ENCODE results near the gene MIOS. TPM values are rescaled to one million over a fixed set of nuclear protein-coding genes. Genes with fewer than 3 reads are reported as not detected.

MIOS gene
- total RNA-seq, 2 experiments from 2014 or later = 41.7 to 45.7 TPM

GRCh38 chr7:7535691-7536090 is 31.0 kb upstream of the MIOS start, which contains the start of gene COL28A1:
COL28A1 (minus strand) TSS chr7:7535873; CDS start chr7:7532875, 2,998 bp downstream.
- no peaks in the 10 kb centered on the region for H3K36me3 Mint-ChIP-seq (ENCODE audit: low read depth)
- ChIA-PET CTCF (interaction anchor here (1.0 kb wide), 1 partner anchor 26 kb away, joined by 3 read pairs; no protein-coding TSS in a partner anchor), POLR2A (no interaction called here)
- no peak within 1 kb of the TSS for H3K27ac Mint-ChIP-seq
- ATAC-seq (no peak), DNase-seq (no peak)
- no peaks in the 10 kb centered on the region for H3K4me1 Mint-ChIP-seq
- no peak within 1 kb of the TSS for H3K4me3 Mint-ChIP-seq
- intact Hi-C loops (cut with DNase I, micrococcal nuclease) = no loop called here
- H3K9me3 Mint-ChIP-seq (ENCODE audit: low read depth) = no peaks in the 10 kb centered on the region
- H3K27me3 Mint-ChIP-seq = peaks cover 1% of the 10 kb centered on the region

GRCh38 chr7:7536396-7537019 is 30.2 kb upstream of the MIOS start:
- intact Hi-C loops (cut with DNase I, micrococcal nuclease) = no loop called here
- no peaks in the 10 kb centered on the region for H3K4me1 Mint-ChIP-seq
- ChIA-PET POLR2A (no interaction called here), CTCF (interaction anchor here (1.0 to 1.5 kb wide), 2 partner anchors 25 to 431 kb away, joined by 3 read pairs; no protein-coding TSS in a partner anchor)
- ATAC-seq (no peak), DNase-seq (no peak)
- no peaks in the 10 kb centered on the region for H3K36me3 Mint-ChIP-seq (ENCODE audit: low read depth)
- no peak overlapping the region for H3K4me3 Mint-ChIP-seq
- H3K27ac Mint-ChIP-seq = no peak overlapping the region
- H3K27me3 Mint-ChIP-seq = peaks cover 1% of the 10 kb centered on the region
- H3K9me3 Mint-ChIP-seq (ENCODE audit: low read depth) = no peaks in the 10 kb centered on the region

- POLR2A ChIA-PET = no interaction called here
- peaks cover 6% of the 10 kb centered on the region for H3K27me3 Mint-ChIP-seq
- H3K4me3 Mint-ChIP-seq = no peak overlapping the region
- no peaks in the 10 kb centered on the region for H3K9me3 Mint-ChIP-seq (ENCODE audit: low read depth)
- H3K36me3 Mint-ChIP-seq (ENCODE audit: low read depth) = no peaks in the 10 kb centered on the region
- CTCF ChIA-PET = interaction anchor here (1.5 kb wide), 1 partner anchor 432 kb away, joined by 3 read pairs; no protein-coding TSS in a partner anchor
- no peak overlapping the region for H3K27ac Mint-ChIP-seq
- H3K4me1 Mint-ChIP-seq = no peaks in the 10 kb centered on the region
- ATAC-seq = no peak
- intact Hi-C loops (cut with DNase I, micrococcal nuclease) = no loop called here
- no peak for DNase-seq
These were observed 29.0 kb upstream of the MIOS start for GRCh38 chr7:7537711-7538110.

GRCh38 chr7:7539152-7539551 is 27.5 kb upstream of the MIOS start:
- intact Hi-C loops (cut with DNase I, micrococcal nuclease) = no loop called here
- Mint-ChIP-seq H3K4me3 (no peak overlapping the region), H3K36me3 (ENCODE audit: low read depth) (no peaks in the 10 kb centered on the region), H3K27ac (no peak overlapping the region), H3K9me3 (ENCODE audit: low read depth) (no peaks in the 10 kb centered on the region), H3K27me3 (peaks cover 8% of the 10 kb centered on the region), H3K4me1 (no peaks in the 10 kb centered on the region)
- DNase-seq = no peak
- ChIA-PET CTCF (interaction anchor here (0.6 to 0.9 kb wide), 3 partner anchors 19 to 436 kb away, joined by 3 to 4 read pairs (median 3); partner anchors contain the start of gene C1GALT1), POLR2A (no interaction called here)
- ATAC-seq = no peak

GRCh38 chr7:7539711-7540110 is 27.0 kb upstream of the MIOS start:
- intact Hi-C loops (cut with DNase I, micrococcal nuclease) = loop anchor here (2.0 to 5.0 kb wide), 4 partner anchors 115 to 575 kb away; partner anchors contain the start of gene C1GALT1 (in 1 of the 2)
- DNase-seq = no peak
- no peak for ATAC-seq
- no peaks in the 10 kb centered on the region for H3K9me3 Mint-ChIP-seq (ENCODE audit: low read depth)
- ChIA-PET CTCF (no interaction called here), POLR2A (no interaction called here)
- no peaks in the 10 kb centered on the region for H3K36me3 Mint-ChIP-seq (ENCODE audit: low read depth)
- peaks cover 7% of the 10 kb centered on the region for H3K27me3 Mint-ChIP-seq
- H3K4me3 Mint-ChIP-seq = no peak overlapping the region
- H3K27ac Mint-ChIP-seq = no peak overlapping the region
- no peaks in the 10 kb centered on the region for H3K4me1 Mint-ChIP-seq

DNA sequence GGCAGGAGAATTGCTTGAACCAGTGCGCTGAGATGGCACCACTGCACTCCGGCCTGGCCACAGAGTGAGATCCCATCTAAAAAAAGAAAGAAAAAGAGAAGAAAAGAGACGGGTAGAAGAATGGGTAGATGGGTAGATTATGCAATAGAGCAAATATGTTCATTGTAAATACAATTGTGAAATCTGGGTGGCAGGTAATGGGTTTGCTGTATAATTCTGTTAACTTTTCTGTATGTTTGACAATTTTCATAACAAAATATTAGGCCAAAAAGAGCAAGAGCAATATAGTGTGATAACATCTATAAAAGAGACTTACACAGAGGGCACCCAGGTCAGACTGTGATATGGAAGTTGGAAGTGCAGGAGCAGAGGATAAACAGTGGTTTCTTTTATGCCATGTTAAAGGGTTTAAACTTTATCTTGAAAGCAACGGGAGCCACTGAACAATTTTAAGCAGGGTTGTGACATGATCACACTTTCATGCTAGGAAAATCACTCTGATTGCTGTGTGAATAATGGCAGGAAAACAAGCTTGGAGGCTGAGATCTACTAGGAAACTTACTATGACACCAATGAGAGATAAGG is 24.3 kb upstream of the MIOS start:
- Mint-ChIP-seq H3K36me3 (ENCODE audit: low read depth) (no peaks in the 10 kb centered on the region), H3K27ac (no peak overlapping the region), H3K9me3 (ENCODE audit: low read depth) (no peaks in the 10 kb centered on the region), H3K27me3 (peaks cover 7% of the 10 kb centered on the region), H3K4me3 (no peak overlapping the region), H3K4me1 (no peaks in the 10 kb centered on the region)
- ATAC-seq (no peak), DNase-seq (no peak)
- ChIA-PET POLR2A (no interaction called here), CTCF (interaction anchor here (0.8 to 1.2 kb wide), 3 partner anchors 17 to 449 kb away, joined by 3 to 5 read pairs (median 4); no protein-coding TSS in a partner anchor)
- intact Hi-C loops (cut with DNase I, micrococcal nuclease) = loop anchor here in 1 of 2 experiments (5.0 kb wide), 1 partner anchor 360 kb away; the partner anchor contains the start of gene C1GALT1

DNA sequence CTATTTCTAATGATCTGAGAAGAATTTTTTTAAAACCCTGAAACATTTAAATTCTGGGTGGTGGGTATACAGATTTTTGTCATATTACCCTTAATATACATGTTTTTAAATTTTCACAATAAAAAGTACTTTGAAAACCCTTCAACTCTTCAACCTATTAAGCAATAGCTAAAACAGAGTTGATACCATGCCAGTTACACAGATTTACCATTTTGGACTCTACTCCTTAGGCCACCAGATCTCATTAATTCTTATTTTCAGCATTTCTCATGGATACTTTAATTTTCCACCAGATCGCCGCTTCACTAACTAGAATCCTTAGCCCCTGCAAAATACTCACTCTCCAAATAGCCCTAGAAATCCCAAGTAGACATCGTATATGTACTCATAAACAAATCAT is 18.3 kb upstream of the MIOS start:
- Mint-ChIP-seq H3K27me3 (peaks cover under 1% of the 10 kb centered on the region), H3K9me3 (ENCODE audit: low read depth) (no peaks in the 10 kb centered on the region), H3K4me1 (no peaks in the 10 kb centered on the region), H3K27ac (no peak overlapping the region), H3K36me3 (ENCODE audit: low read depth) (no peaks in the 10 kb centered on the region), H3K4me3 (no peak overlapping the region)
- CTCF ChIA-PET = interaction anchor here (0.7 kb wide), 1 partner anchor 662 kb away, joined by 3 read pairs; no protein-coding TSS in a partner anchor
- DNase-seq (no peak), ATAC-seq (no peak)
- intact Hi-C loops (cut with DNase I, micrococcal nuclease) = no loop called here
- POLR2A ChIA-PET = no interaction called here

GRCh38 chr7:7550663-7551062 is 16.0 kb upstream of the MIOS start:
- ChIA-PET CTCF (interaction anchor here (1.3 kb wide), 1 partner anchor 12 kb away, joined by 3 read pairs; no protein-coding TSS in a partner anchor), POLR2A (no interaction called here)

DNA sequence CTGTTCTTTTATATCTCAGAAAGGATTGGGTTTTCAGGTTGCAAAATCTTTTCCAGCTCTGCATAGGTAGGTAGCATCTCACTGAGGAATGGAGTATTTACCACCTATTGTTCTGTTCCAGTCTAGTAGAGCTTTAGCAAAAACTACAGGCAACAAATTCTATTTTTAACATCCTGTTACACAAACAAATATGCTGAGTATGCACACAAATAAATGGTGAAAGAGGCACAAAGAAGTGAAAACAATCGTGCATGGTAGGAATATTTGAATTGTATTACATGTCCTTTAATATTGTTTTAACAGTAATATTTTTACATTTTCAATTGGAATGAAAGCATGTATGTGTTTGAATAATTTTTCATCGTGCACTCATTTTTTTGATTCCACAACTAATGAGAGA is 14.5 kb upstream of the MIOS start:
- Mint-ChIP-seq H3K4me3 (no peak overlapping the region), H3K27ac (no peak overlapping the region), H3K36me3 (ENCODE audit: low read depth) (no peaks in the 10 kb centered on the region), H3K27me3 (no peaks in the 10 kb centered on the region), H3K9me3 (ENCODE audit: low read depth) (no peaks in the 10 kb centered on the region), H3K4me1 (no peaks in the 10 kb centered on the region)
- ChIA-PET CTCF (no interaction called here), POLR2A (no interaction called here)
- ATAC-seq (no peak), DNase-seq (no peak)
- intact Hi-C loops (cut with DNase I, micrococcal nuclease) = no loop called here

More at GRCh38 chr7:7550663-7551062, 16.0 kb upstream of the MIOS start:
- no peak overlapping the region for H3K27ac Mint-ChIP-seq
- DNase-seq (no peak), ATAC-seq (no peak)
- intact Hi-C loops (cut with DNase I, micrococcal nuclease) = no loop called here
- no peaks in the 10 kb centered on the region for H3K4me1 Mint-ChIP-seq
- no peak overlapping the region for H3K4me3 Mint-ChIP-seq
- no peaks in the 10 kb centered on the region for H3K9me3 Mint-ChIP-seq (ENCODE audit: low read depth)
- no peaks in the 10 kb centered on the region for H3K36me3 Mint-ChIP-seq (ENCODE audit: low read depth)
- no peaks in the 10 kb centered on the region for H3K27me3 Mint-ChIP-seq

GRCh38 chr7:7553386-7553785 is 13.3 kb upstream of the MIOS start:
- ATAC-seq (no peak), DNase-seq (no peak)
- Mint-ChIP-seq H3K27ac (no peak overlapping the region), H3K4me3 (no peak overlapping the region), H3K4me1 (no peaks in the 10 kb centered on the region), H3K9me3 (ENCODE audit: low read depth) (peaks cover 7% of the 10 kb centered on the region), H3K27me3 (no peaks in the 10 kb centered on the region), H3K36me3 (ENCODE audit: low read depth) (peaks cover 3% of the 10 kb centered on the region)
- POLR2A ChIA-PET = no interaction called here
- CTCF ChIA-PET = interaction anchor here (0.7 kb wide), 1 partner anchor 394 kb away, joined by 3 read pairs; no protein-coding TSS in a partner anchor
- intact Hi-C loops (cut with DNase I, micrococcal nuclease) = no loop called here

DNA sequence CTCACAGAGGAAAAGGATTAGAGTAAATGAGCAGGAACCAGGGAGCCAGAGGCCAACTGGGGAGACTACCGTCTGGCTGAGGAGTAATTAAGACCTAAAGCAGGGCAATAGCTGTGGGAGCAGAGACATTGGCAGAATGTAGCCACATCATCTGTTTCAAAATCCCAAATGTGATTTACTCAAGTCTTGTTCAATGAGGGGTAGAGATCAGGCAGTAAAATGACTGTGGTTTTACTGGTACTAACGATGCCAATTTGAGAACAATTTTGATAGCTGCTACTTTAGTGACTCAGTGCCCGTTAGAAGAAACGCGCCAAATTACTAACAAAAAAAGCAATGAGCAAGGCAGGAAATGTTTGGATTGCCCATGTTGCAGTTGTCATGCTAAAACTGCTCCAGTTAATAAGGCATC is 12.7 kb upstream of the MIOS start:
- H3K4me3 Mint-ChIP-seq = no peak overlapping the region
- ATAC-seq = no peak
- H3K9me3 Mint-ChIP-seq (ENCODE audit: low read depth) = peaks cover 14% of the 10 kb centered on the region
- POLR2A ChIA-PET = no interaction called here
- intact Hi-C loops (cut with DNase I, micrococcal nuclease) = no loop called here
- no peaks in the 10 kb centered on the region for H3K27me3 Mint-ChIP-seq
- peaks cover 7% of the 10 kb centered on the region for H3K36me3 Mint-ChIP-seq (ENCODE audit: low read depth)
- H3K27ac Mint-ChIP-seq = no peak overlapping the region
- DNase-seq = no peak
- CTCF ChIA-PET = no interaction called here
- H3K4me1 Mint-ChIP-seq = no peaks in the 10 kb centered on the region

All from activated CD4-positive, alpha-beta T cell treated with anti-CD3 and anti-CD28 coated beads for 36 hours (primary cell).